HepG2 (cell line): ENCODE data around the gene ARHGAP9. TPM values are rescaled to one million over a fixed set of nuclear protein-coding genes. Genes with fewer than 3 reads are reported as not detected.

Source experiments
- CC2D1A ChIP-seq: sonication (generic); formaldehyde crosslinking; IDR thresholded peaks from 2 replicates; pipeline ENCODE4 v1.8.1; 2023; ENCODE audit warnings: mild to moderate bottlenecking, missing genetic modification reagents
- CEBPG ChIP-seq: IDR thresholded peaks from 2 replicates; pipeline ENCODE4 v1.6.1; 2016
- FOXA3 ChIP-seq: IDR thresholded peaks from 2 replicates; pipeline ENCODE4 v1.6.1; 2016; ENCODE audit warnings: missing genetic modification reagents, missing compliant biosample characterization
- MIXL1 ChIP-seq: IDR thresholded peaks from 2 replicates; pipeline ENCODE4 v1.6.1; 2016
- NONO ChIP-seq, 2 experiments: fragments of 450-650 bp in 1 of 2; sonication (generic) in 1 of 2; formaldehyde crosslinking in 1 of 2; IDR thresholded peaks in 1 of 2; conservative IDR thresholded peaks in 1 of 2; 2 replicates each; pipeline versions ENCODE4 v1.6.1 to v1.8.0; 2017 to 2022; ENCODE audit warnings: mild to moderate bottlenecking in 1 of 2, missing genetic modification reagents in 1 of 2, moderate library complexity in 1 of 2
- SAFB2 ChIP-seq: sonication (generic); formaldehyde crosslinking; IDR thresholded peaks from 2 replicates; pipeline ENCODE4 v1.5.1; 2020; ENCODE audit warnings: missing genetic modification reagents, low read depth, mild to moderate bottlenecking, borderline replicate concordance
- SRSF1 ChIP-seq: fragments of 200-400 bp; formaldehyde crosslinking; optimal IDR thresholded peaks from 2 replicates; pipeline ENCODE3; 2017; ENCODE audit warnings: mild to moderate bottlenecking, low read depth, low read length, moderate library complexity
- ZNF142 ChIP-seq: sonication (generic); formaldehyde crosslinking; IDR thresholded peaks from 2 replicates; pipeline ENCODE4 v1.4.0; 2020; ENCODE audit warnings: missing genetic modification reagents
- ZNF143 ChIP-seq: sonication (generic); formaldehyde crosslinking; IDR thresholded peaks from 2 replicates; pipeline ENCODE4 v1.4.0; 2020; ENCODE audit warnings: missing genetic modification reagents
- ZNF331 ChIP-seq: sonication (generic); formaldehyde crosslinking; IDR thresholded peaks from 2 replicates; pipeline ENCODE4 v1.4.0; 2020; ENCODE audit warnings: missing genetic modification reagents
- ZNF513 ChIP-seq: sonication (generic); formaldehyde crosslinking; conservative IDR thresholded peaks from 2 replicates; pipeline ENCODE4 v1.5.0; 2020; ENCODE audit warnings: missing genetic modification reagents
- ZNF550 ChIP-seq: sonication (generic); formaldehyde crosslinking; IDR thresholded peaks from 2 replicates; pipeline ENCODE4 v1.4.0; 2020; ENCODE audit warnings: mild to moderate bottlenecking, missing genetic modification reagents, borderline replicate concordance
- ZNF609 ChIP-seq: sonication (generic); formaldehyde crosslinking; IDR thresholded peaks from 2 replicates; pipeline ENCODE4 v1.4.0; 2020; ENCODE audit warnings: mild to moderate bottlenecking, missing genetic modification reagents, borderline replicate concordance
- polyA plus RNA-seq, 8 experiments: library from polyadenylated mRNA; depleted of rRNA in 3 of 8; stranded (reverse) in 7 of 8; unstranded in 1 of 8; fragments of >200 nt; fragmentation: Illumina TruSeq in 4 of 8; extraction: Trizol in 4 of 8; gene quantifications; 2 replicates each; pipeline versions ENCODE4 v1.2.1 to v1.2.3, GENCODE V29; 2011 to 2016; ENCODE audit warnings: low read depth in 4 of 8, missing spikeins in 1 of 8, mixed read lengths in 1 of 8; ENCODE audit not compliant: insufficient read depth in 1 of 8
- total RNA-seq, 5 experiments: library from RNA; depleted of rRNA; stranded (reverse); fragments of >200 nt; fragmentation: Illumina TruSeq; extraction: Trizol; gene quantifications; 2 replicates each; pipeline ENCODE4 v1.2.3, GENCODE V29; 2016; ENCODE audit warnings: low read depth in 1 of 5
- TF ChIP-seq, protein P1 (sequence below): sonication (generic); formaldehyde crosslinking; IDR thresholded peaks from 2 replicates; pipeline ENCODE4 v1.5.0; 2020; ENCODE audit warnings: mild to moderate bottlenecking, missing genetic modification reagents

Gene ARHGAP9
- total and polyA plus RNA-seq, 2 of the 13 experiments (the other 11 are each of a cell fraction or from before 2014, with no cell fraction given), result 0.18 to 1.2 TPM

DNA sequence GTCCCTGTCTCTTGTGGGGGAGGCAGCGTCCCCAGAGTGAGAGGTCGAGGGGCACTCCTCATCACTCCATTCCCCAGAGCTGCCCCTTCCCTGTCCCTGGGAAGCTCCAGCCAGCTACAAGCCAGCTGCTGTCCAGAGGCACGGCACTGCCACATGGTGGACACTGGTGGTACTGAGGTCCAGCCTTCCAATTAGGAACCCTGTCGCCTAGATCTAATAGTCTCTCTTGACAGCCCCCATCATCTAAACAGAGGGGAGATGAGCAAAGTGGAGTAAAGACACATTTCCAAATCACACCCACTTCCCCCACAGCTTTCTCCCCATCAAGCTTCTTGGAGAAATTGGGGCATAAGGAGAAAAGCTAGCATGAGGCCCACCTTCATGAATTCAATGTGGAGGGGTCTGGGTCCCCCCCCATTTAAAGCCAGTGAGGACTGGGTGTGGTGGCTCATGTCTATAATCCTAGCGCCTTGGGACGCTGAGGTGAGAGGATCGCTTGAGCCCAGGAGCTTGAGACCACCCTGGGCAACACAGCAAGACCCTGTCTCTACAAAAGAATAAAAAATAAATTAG is 26.6 kb downstream of the ARHGAP9 start (continued):
- TF ChIP-seq, protein P1, sequence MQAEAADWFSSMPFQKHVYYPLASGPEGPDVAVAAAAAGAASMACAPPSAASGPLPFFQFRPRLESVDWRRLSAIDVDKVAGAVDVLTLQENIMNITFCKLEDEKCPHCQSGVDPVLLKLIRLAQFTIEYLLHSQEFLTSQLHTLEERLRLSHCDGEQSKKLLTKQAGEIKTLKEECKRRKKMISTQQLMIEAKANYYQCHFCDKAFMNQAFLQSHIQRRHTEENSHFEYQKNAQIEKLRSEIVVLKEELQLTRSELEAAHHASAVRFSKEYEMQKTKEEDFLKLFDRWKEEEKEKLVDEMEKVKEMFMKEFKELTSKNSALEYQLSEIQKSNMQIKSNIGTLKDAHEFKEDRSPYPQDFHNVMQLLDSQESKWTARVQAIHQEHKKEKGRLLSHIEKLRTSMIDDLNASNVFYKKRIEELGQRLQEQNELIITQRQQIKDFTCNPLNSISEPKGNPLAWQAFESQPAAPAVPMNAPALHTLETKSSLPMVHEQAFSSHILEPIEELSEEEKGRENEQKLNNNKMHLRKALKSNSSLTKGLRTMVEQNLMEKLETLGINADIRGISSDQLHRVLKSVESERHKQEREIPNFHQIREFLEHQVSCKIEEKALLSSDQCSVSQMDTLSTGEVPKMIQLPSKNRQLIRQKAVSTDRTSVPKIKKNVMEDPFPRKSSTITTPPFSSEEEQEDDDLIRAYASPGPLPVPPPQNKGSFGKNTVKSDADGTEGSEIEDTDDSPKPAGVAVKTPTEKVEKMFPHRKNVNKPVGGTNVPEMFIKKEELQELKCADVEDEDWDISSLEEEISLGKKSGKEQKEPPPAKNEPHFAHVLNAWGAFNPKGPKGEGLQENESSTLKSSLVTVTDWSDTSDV (CRISPR knock-in tag), result no peak
- no peak for TF ChIP-seq NONO (IDR thresholded peaks at IDR 0.05)
- 0 out of 2 replicates have a peak, but pooled peaks have one; percentile 30 for TF ChIP-seq NONO (CRISPR knock-in tag; conservative IDR thresholded peaks at IDR 0.05)
- TF ChIP-seq MIXL1 (CRISPR knock-in tag), result peak; percentile 55
- peak; percentile 34; the same call in 1 of the 2 replicates for TF ChIP-seq ZNF331 (CRISPR knock-in tag)
- no peak for TF ChIP-seq ZNF550 (CRISPR knock-in tag)
- TF ChIP-seq ZNF142 (CRISPR knock-in tag), result no peak
- 0 out of 2 replicates have a peak, but pooled peaks have one; percentile 12 for TF ChIP-seq CEBPG
- TF ChIP-seq ZNF143 (CRISPR knock-in tag), result no peak
- no peak for TF ChIP-seq ZNF513
- TF ChIP-seq ZNF609, result no peak
- no peak for TF ChIP-seq SRSF1
- TF ChIP-seq SAFB2 (CRISPR knock-in tag), result no peak
- peak; percentile 30; the same call in 1 of the 2 replicates for TF ChIP-seq FOXA3 (CRISPR knock-in tag)
- no peak for TF ChIP-seq CC2D1A (CRISPR knock-in tag)
